Smooth muscle cell (in vitro differentiated cells): ENCODE data around the gene BOK. TPM values are rescaled to one million over a fixed set of nuclear protein-coding genes. Genes with fewer than 3 reads are reported as not detected.

Experiments used
- DNase-seq: peaks from one replicate; lab custom pipeline; 2025; ENCODE audit not compliant: unreplicated experiment; lab: John Stamatoyannopoulos, UW
- H2AFZ ChIP-seq: fragments of 200-600 bp; sonication (generic); 2 replicates; pipeline ENCODE4 v1.6.0; 2016; ENCODE audit warnings: antibody characterized with exemption, low read depth, mild to moderate bottlenecking
- H3F3A ChIP-seq: fragments of 200-600 bp; sonication (generic); 2 replicates; pipeline ENCODE4 v1.6.0; 2017; ENCODE audit warnings: antibody characterized with exemption, low read depth
- H3K27ac ChIP-seq: fragments of 200-600 bp; sonication (generic); 2 replicates; pipeline ENCODE4 v1.5.1; 2016; ENCODE audit warnings: low read depth, mild to moderate bottlenecking
- H3K27me3 ChIP-seq: fragments of 200-600 bp; sonication (generic); 2 replicates; pipeline ENCODE4 v1.6.1; 2016; ENCODE audit warnings: low read depth, mild to moderate bottlenecking
- H3K36me3 ChIP-seq: fragments of 200-600 bp; sonication (generic); 2 replicates; pipeline ENCODE4 v1.5.1; 2016; ENCODE audit warnings: low read depth
- H3K4me1 ChIP-seq: fragments of 200-600 bp; sonication (generic); 2 replicates; pipeline ENCODE4 v1.5.1; 2016; ENCODE audit warnings: low read depth
- H3K4me2 ChIP-seq: fragments of 200-600 bp; sonication (generic); 2 replicates; pipeline ENCODE4 v1.6.0; 2016; ENCODE audit warnings: mild to moderate bottlenecking
- H3K4me3 ChIP-seq: fragments of 200-600 bp; sonication (generic); 2 replicates; pipeline ENCODE4 v1.5.1; 2016; ENCODE audit warnings: mild to moderate bottlenecking
- H3K79me2 ChIP-seq: fragments of 200-600 bp; sonication (generic); 2 replicates; pipeline ENCODE4 v1.6.0; 2016; ENCODE audit warnings: low read depth, mild to moderate bottlenecking
- H3K9ac ChIP-seq: fragments of 200-600 bp; sonication (generic); 2 replicates; pipeline ENCODE4 v1.6.0; 2016; ENCODE audit warnings: low read depth
- H3K9me3 ChIP-seq: fragments of 200-600 bp; sonication (generic); replicated peaks from 2 replicates; pipeline ENCODE4 v1.5.1; 2016; ENCODE audit warnings: low read depth
- H4K20me1 ChIP-seq: fragments of 200-600 bp; sonication (generic); 2 replicates; pipeline ENCODE4 v1.6.0; 2016; ENCODE audit warnings: low read depth
- WGBS: methylation state at CpG from one replicate; pipeline ENCODE4 v1.1.7; 2016; ENCODE audit warnings: low lambda C conversion rate; 5-methylcytosine and 5-hydroxymethylcytosine counted together
- polyA plus RNA-seq: library from polyadenylated mRNA; unstranded; fragments of >200 nt; fragmentation: Nextera tagmentation; extraction: Ambion mirVana; gene quantifications from 2 replicates; pipeline ENCODE4 v1.2.1, GENCODE V29; 2016
- total RNA-seq: library from RNA; depleted of rRNA; stranded (reverse); fragments of >200 nt; gene quantifications from 2 replicates; pipeline ENCODE4 v1.2.3, GENCODE V29; 2014
- TF ChIP-seq, protein P1 (sequence below): fragments of 200-600 bp; sonication (generic); IDR thresholded peaks from 2 replicates; pipeline ENCODE4 v1.5.1; 2017; ENCODE audit warnings: borderline replicate concordance, mild to moderate bottlenecking, antibody characterized with exemption; ENCODE audit not compliant: insufficient read depth, poor library complexity, severe bottlenecking

The BOK gene
- total and polyA plus RNA-seq, 2 experiments from 2014 or later, result 34.9 to 40.8 TPM

DNA sequence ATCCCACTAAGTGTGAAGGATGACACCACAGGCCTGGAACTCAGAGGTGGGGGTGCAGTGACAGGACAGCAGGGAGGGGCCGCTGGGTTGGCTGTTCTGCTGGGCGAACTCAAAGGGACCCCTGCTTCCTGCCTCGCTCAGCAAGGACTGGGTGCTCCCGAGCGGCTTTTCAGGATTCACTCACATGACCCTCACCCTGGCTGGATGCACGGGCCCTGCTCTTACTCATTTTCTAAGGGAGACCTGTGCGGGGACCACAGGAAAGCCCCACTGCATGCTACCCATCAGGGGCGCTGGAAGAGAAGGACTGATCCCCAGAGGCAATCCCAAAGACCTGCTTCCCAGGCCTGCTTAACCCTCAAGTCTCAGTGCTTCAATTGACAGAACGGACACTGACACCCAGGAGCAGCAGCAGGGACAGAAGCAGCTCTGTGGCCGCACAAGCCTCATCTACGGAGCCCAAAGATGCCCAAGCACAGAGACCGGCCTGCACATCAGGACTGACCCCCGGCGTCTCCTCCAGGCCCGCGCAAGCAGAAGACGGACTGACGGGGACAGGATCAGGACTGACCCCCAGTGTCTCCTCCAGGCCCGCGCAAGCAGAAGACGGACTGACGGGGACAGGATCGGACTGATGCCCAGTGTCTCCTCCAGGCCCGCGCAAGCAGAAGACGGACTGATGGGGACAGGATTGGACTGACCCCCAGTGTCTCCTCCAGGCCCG lies 48.8 kb downstream of the BOK start:
- Histone ChIP-seq H3F3A (peaks cover 5% of the 10 kb centered on the region), H3K36me3 (no peaks in the 10 kb centered on the region), H3K9ac (no peak overlapping the region), H3K27ac (no peak overlapping the region), H3K4me2 (no peak overlapping the region), H3K4me1 (peaks cover 5% of the 10 kb centered on the region), H3K79me2 (peaks cover 8% of the 10 kb centered on the region), H4K20me1 (peaks cover 15% of the 10 kb centered on the region), H3K4me3 (no peak overlapping the region), H3K27me3 (no peaks in the 10 kb centered on the region), H3K9me3 (no peaks in the 10 kb centered on the region), H2AFZ (no peak overlapping the region)
- WGBS, result 93% methylated on average over 27 of the region's 27 CpGs
- DNase-seq, result no peak
- TF ChIP-seq, protein P1, sequence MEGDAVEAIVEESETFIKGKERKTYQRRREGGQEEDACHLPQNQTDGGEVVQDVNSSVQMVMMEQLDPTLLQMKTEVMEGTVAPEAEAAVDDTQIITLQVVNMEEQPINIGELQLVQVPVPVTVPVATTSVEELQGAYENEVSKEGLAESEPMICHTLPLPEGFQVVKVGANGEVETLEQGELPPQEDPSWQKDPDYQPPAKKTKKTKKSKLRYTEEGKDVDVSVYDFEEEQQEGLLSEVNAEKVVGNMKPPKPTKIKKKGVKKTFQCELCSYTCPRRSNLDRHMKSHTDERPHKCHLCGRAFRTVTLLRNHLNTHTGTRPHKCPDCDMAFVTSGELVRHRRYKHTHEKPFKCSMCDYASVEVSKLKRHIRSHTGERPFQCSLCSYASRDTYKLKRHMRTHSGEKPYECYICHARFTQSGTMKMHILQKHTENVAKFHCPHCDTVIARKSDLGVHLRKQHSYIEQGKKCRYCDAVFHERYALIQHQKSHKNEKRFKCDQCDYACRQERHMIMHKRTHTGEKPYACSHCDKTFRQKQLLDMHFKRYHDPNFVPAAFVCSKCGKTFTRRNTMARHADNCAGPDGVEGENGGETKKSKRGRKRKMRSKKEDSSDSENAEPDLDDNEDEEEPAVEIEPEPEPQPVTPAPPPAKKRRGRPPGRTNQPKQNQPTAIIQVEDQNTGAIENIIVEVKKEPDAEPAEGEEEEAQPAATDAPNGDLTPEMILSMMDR, result no peak

DNA sequence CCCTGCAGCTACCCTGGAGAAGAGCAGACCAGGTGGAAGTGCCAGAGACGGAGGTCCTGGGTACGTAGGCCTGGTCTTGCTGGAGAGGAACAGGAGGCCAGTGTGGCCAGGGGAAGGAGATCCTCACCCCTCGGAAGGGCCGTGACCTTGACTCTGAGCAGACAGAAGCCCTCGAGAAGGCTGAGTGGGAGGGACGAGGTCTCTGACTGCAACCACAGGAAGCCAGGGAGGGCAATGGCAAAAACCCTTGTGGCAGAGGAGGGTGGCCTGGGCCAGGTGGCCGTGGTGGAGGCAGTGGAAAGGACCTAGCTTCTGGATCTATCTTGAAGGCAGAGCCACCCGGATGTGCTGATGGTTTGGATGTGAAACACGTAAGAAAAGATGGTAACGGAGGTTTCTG lies 50.3 kb downstream of the BOK start:
- H3K4me1 ChIP-seq, result peaks cover 5% of the 10 kb centered on the region
- WGBS, result 82% methylated on average over 10 of the region's 10 CpGs
- H3K9me3 ChIP-seq, result no peaks in the 10 kb centered on the region
- H3K27me3 ChIP-seq, result no peaks in the 10 kb centered on the region
- H3F3A ChIP-seq, result peaks cover 5% of the 10 kb centered on the region
- H4K20me1 ChIP-seq, result peaks cover 11% of the 10 kb centered on the region
- H3K9ac ChIP-seq, result no peak overlapping the region
- no peak overlapping the region for H3K4me2 ChIP-seq
- DNase-seq, result no peak
- no peak overlapping the region for H3K4me3 ChIP-seq
- no peak overlapping the region for H2AFZ ChIP-seq
- no peak overlapping the region for H3K27ac ChIP-seq
- no peaks in the 10 kb centered on the region for H3K36me3 ChIP-seq
- H3K79me2 ChIP-seq, result peaks cover 15% of the 10 kb centered on the region
- TF ChIP-seq, protein P1, result no peak

DNA sequence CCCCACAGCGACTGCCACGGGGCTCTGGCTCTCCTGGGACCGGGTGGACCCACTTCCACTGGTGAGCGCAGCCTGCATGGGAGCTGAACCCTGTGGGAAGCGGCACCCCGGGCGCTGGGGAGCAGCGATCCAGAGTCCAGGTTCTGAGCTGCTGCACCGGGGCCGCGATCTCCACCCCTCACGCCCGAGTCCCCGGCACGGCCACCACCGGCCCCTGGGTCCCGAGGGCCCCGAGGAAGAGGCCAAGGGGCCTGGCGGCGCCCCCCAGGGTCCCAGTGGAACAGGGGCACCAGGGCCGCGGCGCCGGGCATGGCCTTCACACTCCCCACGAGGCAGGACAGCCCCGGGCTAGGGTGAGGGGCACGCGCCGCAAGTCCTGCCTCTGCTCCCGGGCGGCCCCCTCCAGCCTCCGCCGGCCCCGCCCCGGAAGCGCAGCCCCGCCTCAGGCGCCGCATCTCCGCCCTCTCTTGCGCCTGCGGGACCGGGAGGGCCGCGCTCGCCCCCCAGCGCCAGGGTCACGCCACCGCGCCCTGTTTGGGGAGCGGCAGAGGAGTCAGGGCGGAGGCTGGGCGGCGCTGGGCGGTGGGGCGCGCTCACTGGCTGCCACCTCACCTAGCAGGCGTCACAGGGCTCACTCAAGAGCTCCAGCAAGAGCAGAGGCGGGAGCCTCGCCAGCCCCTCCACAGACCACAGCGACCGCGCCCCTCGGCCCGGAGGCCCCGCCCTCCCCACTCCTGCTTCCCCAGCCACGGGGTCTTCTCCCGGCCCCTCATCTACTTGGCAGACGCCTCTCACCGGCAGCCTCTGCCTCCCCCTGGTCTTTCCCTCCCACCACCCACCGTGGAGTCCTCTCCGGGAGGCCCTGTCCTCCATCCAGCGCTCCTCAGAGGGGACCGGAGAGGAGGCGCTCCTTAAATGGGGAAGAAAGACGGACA lies 51.6 kb downstream of the BOK start:
- Histone ChIP-seq H3K9me3 (no peaks in the 10 kb centered on the region), H3K4me3 (peak overlapping the region; percentile 53), H3K79me2 (peaks cover 25% of the 10 kb centered on the region), H3K4me1 (peaks cover 5% of the 10 kb centered on the region), H3K9ac (peak overlapping the region; percentile 76), H4K20me1 (peaks cover 11% of the 10 kb centered on the region), H2AFZ (peak overlapping the region; percentile 92), H3K27me3 (no peaks in the 10 kb centered on the region), H3K4me2 (peak overlapping the region; percentile 96), H3K27ac (peak overlapping the region; percentile 83), H3K36me3 (no peaks in the 10 kb centered on the region), H3F3A (peaks cover 5% of the 10 kb centered on the region)
- TF ChIP-seq, protein P1, result peak; percentile 61
- 16% methylated on average over 30 of the region's 76 CpGs for WGBS
- DNase-seq, result peak; percentile 75
